Uterus (tissue), 2 donors: ENCODE results near the gene POLR1D.

Experiments used
- POLR2A ChIP-seq, 2 donors: fragments of 450-650 bp; IDR thresholded peaks; one replicate each; pipeline ENCODE4 v1.6.1; 2016; ENCODE audit warnings: antibody characterized with exemption in 2 of 2, mild to moderate bottlenecking in 1 of 2, moderate library complexity in 1 of 2
- TF ChIP-seq, protein P1 (sequence below), 4 experiments: fragments of 200-600 bp in 2 of 4; fragments of 450-650 bp in 2 of 4; sonication (generic) in 2 of 4; IDR thresholded peaks; one replicate each; pipeline ENCODE4 v1.5.1; 2016 to 2019; ENCODE audit warnings: antibody characterized with exemption in 4 of 4, mild to moderate bottlenecking in 2 of 4, moderate library complexity in 1 of 4

DNA sequence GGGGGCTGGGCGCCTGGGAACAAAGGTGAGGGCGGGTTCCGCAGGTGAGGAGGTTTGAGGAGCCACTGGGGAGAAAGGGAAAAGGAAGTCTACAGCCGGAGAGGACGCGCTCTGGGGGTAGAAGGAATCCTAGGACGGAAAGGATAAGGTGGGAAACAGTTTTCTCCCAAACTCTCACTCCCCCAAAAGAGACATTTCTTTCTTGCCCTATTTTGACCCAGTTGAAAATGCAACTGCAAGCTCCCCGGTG, 651 bp upstream of the POLR1D start:
- TF ChIP-seq, protein P1, sequence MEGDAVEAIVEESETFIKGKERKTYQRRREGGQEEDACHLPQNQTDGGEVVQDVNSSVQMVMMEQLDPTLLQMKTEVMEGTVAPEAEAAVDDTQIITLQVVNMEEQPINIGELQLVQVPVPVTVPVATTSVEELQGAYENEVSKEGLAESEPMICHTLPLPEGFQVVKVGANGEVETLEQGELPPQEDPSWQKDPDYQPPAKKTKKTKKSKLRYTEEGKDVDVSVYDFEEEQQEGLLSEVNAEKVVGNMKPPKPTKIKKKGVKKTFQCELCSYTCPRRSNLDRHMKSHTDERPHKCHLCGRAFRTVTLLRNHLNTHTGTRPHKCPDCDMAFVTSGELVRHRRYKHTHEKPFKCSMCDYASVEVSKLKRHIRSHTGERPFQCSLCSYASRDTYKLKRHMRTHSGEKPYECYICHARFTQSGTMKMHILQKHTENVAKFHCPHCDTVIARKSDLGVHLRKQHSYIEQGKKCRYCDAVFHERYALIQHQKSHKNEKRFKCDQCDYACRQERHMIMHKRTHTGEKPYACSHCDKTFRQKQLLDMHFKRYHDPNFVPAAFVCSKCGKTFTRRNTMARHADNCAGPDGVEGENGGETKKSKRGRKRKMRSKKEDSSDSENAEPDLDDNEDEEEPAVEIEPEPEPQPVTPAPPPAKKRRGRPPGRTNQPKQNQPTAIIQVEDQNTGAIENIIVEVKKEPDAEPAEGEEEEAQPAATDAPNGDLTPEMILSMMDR (IDR thresholded peaks at IDR 0.05) = no peak
- TF ChIP-seq POLR2A (IDR thresholded peaks at IDR 0.05) = no peak
